LNCaP clone FGC (cell line): ENCODE data around the gene METTL17.

Source experiments
- DNase-seq: peaks from one replicate; pipeline ENCODE4 v3.0.0-alpha.2; 2011; ENCODE audit warnings: low read depth
- H3K4me3 ChIP-seq: 2 replicates; pipeline ENCODE4 v1.5.1; 2011; ENCODE audit warnings: mild to moderate bottlenecking, low read depth, low read length, control low read depth
- CTCF ChIP-seq: IDR thresholded peaks from 2 replicates; pipeline ENCODE4 v1.5.1; 2012; ENCODE audit warnings: mild to moderate bottlenecking; ENCODE audit not compliant: control insufficient read depth, insufficient read depth; ENCODE audit errors: extremely low read depth

METTL17 gene

GRCh38 chr14:20970983-20971704 is 18.6 kb upstream of the METTL17 start:
- peak overlapping the region; percentile 54 for H3K4me3 ChIP-seq
- TF ChIP-seq CTCF, result peak; percentile 97
- DNase-seq, result peak; percentile 44

- DNase-seq, result no peak
- no peak overlapping the region; the same call in 1 of the 2 replicates for H3K4me3 ChIP-seq
- no peak for TF ChIP-seq CTCF
These were observed 18.1 kb upstream of the METTL17 start for GRCh38 chr14:20971705-20972021.

- no peak for TF ChIP-seq CTCF
- H3K4me3 ChIP-seq, result no peak overlapping the region
- DNase-seq, result no peak
These were observed 16.3 kb upstream of the METTL17 start for GRCh38 chr14:20973501-20973900.

- no peak for TF ChIP-seq CTCF
- H3K4me3 ChIP-seq, result no peak overlapping the region
- no peak for DNase-seq
These were observed 13.5 kb upstream of the METTL17 start for GRCh38 chr14:20976291-20976690.

GRCh38 chr14:20978687-20979086 is 11.1 kb upstream of the METTL17 start:
- H3K4me3 ChIP-seq, result no peak overlapping the region
- no peak for TF ChIP-seq CTCF
- DNase-seq, result no peak

GRCh38 chr14:20980906-20981305 is 8.9 kb upstream of the METTL17 start:
- TF ChIP-seq CTCF, result no peak
- no peak overlapping the region for H3K4me3 ChIP-seq

More at GRCh38 chr14:20980906-20981305, 8.9 kb upstream of the METTL17 start:
- DNase-seq, result no peak
